Hepatocyte (in vitro differentiated cells): ENCODE data around the gene AOC3. TPM values are rescaled to one million over a fixed set of nuclear protein-coding genes. Genes with fewer than 3 reads are reported as not detected.

ENCODE experiments used
- DNase-seq: peaks from one replicate; pipeline ENCODE4 v3.0.0-alpha.2; 2016; ENCODE audit warnings: low spot score
- H2AFZ ChIP-seq: fragments of 200-600 bp; sonication (generic); 2 replicates; pipeline ENCODE4 v1.6.0; 2016; ENCODE audit warnings: antibody characterized with exemption, mild to moderate bottlenecking
- H3K27ac ChIP-seq: fragments of 200-600 bp; sonication (generic); 2 replicates; pipeline ENCODE4 v1.5.1; 2016; ENCODE audit warnings: mild to moderate bottlenecking
- H3K27me3 ChIP-seq: fragments of 200-600 bp; sonication (generic); 2 replicates; pipeline ENCODE4 v1.6.1; 2016
- H3K36me3 ChIP-seq: fragments of 200-600 bp; sonication (generic); replicated peaks from 2 replicates; pipeline ENCODE4 v1.5.1; 2016; ENCODE audit warnings: low read depth; ENCODE audit not compliant: insufficient read depth
- H3K4me1 ChIP-seq: fragments of 200-600 bp; sonication (generic); 2 replicates; pipeline ENCODE4 v1.5.1; 2016; ENCODE audit warnings: mild to moderate bottlenecking, moderate library complexity; ENCODE audit not compliant: insufficient read depth
- H3K4me2 ChIP-seq: fragments of 200-600 bp; sonication (generic); 2 replicates; pipeline ENCODE4 v1.6.0; 2016
- H3K4me3 ChIP-seq: fragments of 200-600 bp; sonication (generic); 2 replicates; pipeline ENCODE4 v1.5.1; 2016; ENCODE audit warnings: mild to moderate bottlenecking
- H3K79me2 ChIP-seq: fragments of 200-600 bp; sonication (generic); 2 replicates; pipeline ENCODE4 v1.6.0; 2017; ENCODE audit warnings: mild to moderate bottlenecking
- H3K9me2 ChIP-seq: fragments of 200-600 bp; sonication (generic); replicated peaks from 2 replicates; pipeline ENCODE4 v1.6.0; 2017; ENCODE audit warnings: mild to moderate bottlenecking; ENCODE audit not compliant: insufficient read depth
- H3K9me3 ChIP-seq: fragments of 200-600 bp; sonication (generic); 2 replicates; pipeline ENCODE4 v1.5.1; 2016; ENCODE audit warnings: low read depth, mild to moderate bottlenecking
- H4K20me1 ChIP-seq: fragments of 200-600 bp; sonication (generic); 2 replicates; pipeline ENCODE4 v1.6.0; 2016; ENCODE audit warnings: mild to moderate bottlenecking; ENCODE audit not compliant: insufficient read depth, poor library complexity, severe bottlenecking
- EZH2 ChIP-seq: fragments of 200-600 bp; sonication (generic); IDR thresholded peaks from 2 replicates; pipeline ENCODE4 v1.6.1; 2016; ENCODE audit warnings: antibody characterized with exemption, mild to moderate bottlenecking, borderline replicate concordance
- EZH2phosphoT487 ChIP-seq: fragments of 200-600 bp; sonication (generic); IDR thresholded peaks from one replicate; pipeline ENCODE4 v1.6.1; 2018; ENCODE audit warnings: antibody characterized with exemption, mild to moderate bottlenecking, low read depth, moderate library complexity; ENCODE audit not compliant: unreplicated experiment, severe bottlenecking
- WGBS: methylation state at CpG from one replicate; pipeline ENCODE4 v1.1.6; 2016; ENCODE audit warnings: low lambda C conversion rate; ENCODE audit errors: missing lambda C conversion rate; 5-methylcytosine and 5-hydroxymethylcytosine counted together
- polyA plus RNA-seq: library from polyadenylated mRNA; unstranded; fragments of >200 nt; fragmentation: Nextera tagmentation; extraction: Ambion mirVana; gene quantifications from 2 replicates; pipeline ENCODE4 v1.2.1, GENCODE V29; 2016
- total RNA-seq: library from RNA; depleted of rRNA; stranded (reverse); fragments of >200 nt; gene quantifications from 2 replicates; pipeline ENCODE4 v1.2.3, GENCODE V29; 2014
- TF ChIP-seq, protein P1 (sequence below): fragments of 200-600 bp; sonication (generic); IDR thresholded peaks from 2 replicates; pipeline ENCODE4 v1.5.1; 2016; ENCODE audit warnings: antibody characterized with exemption, mild to moderate bottlenecking; ENCODE audit not compliant: poor library complexity

AOC3 gene
- total and polyA plus RNA-seq, 2 experiments from 2014 or later, result 1.9 to 2.5 TPM

- no peaks in the 10 kb centered on the region for H3K9me2 ChIP-seq
- H3K27me3 ChIP-seq, result no peaks in the 10 kb centered on the region
- no peak for DNase-seq
- H3K4me1 ChIP-seq, result peaks cover 21% of the 10 kb centered on the region
- H3K79me2 ChIP-seq, result no peaks in the 10 kb centered on the region
- H2AFZ ChIP-seq, result no peak overlapping the region
- no peak overlapping the region for H3K4me2 ChIP-seq
- TF ChIP-seq EZH2 (no peak), EZH2phosphoT487 (no peak)
- TF ChIP-seq, protein P1, sequence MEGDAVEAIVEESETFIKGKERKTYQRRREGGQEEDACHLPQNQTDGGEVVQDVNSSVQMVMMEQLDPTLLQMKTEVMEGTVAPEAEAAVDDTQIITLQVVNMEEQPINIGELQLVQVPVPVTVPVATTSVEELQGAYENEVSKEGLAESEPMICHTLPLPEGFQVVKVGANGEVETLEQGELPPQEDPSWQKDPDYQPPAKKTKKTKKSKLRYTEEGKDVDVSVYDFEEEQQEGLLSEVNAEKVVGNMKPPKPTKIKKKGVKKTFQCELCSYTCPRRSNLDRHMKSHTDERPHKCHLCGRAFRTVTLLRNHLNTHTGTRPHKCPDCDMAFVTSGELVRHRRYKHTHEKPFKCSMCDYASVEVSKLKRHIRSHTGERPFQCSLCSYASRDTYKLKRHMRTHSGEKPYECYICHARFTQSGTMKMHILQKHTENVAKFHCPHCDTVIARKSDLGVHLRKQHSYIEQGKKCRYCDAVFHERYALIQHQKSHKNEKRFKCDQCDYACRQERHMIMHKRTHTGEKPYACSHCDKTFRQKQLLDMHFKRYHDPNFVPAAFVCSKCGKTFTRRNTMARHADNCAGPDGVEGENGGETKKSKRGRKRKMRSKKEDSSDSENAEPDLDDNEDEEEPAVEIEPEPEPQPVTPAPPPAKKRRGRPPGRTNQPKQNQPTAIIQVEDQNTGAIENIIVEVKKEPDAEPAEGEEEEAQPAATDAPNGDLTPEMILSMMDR, result no peak
- no peaks in the 10 kb centered on the region for H3K9me3 ChIP-seq
- no peaks in the 10 kb centered on the region for H4K20me1 ChIP-seq
- no peak overlapping the region for H3K27ac ChIP-seq
- no peak overlapping the region for H3K4me3 ChIP-seq
- no peaks in the 10 kb centered on the region for H3K36me3 ChIP-seq
- WGBS, result 76% methylated on average over 4 of the region's 4 CpGs
Measured at GRCh38 chr17:42893359-42893758, 42.4 kb downstream of the AOC3 start.

- TF ChIP-seq, protein P1, result no peak
- TF ChIP-seq EZH2, result no peak
- TF ChIP-seq EZH2phosphoT487, result no peak
- Histone ChIP-seq H3K4me1 (peaks cover 21% of the 10 kb centered on the region), H3K36me3 (no peaks in the 10 kb centered on the region), H4K20me1 (no peaks in the 10 kb centered on the region), H3K4me2 (peak overlapping the region; percentile 56), H3K9me2 (no peaks in the 10 kb centered on the region), H3K27me3 (no peaks in the 10 kb centered on the region), H3K9me3 (no peaks in the 10 kb centered on the region), H3K4me3 (no peak overlapping the region), H2AFZ (no peak overlapping the region), H3K27ac (peak overlapping the region; percentile 42), H3K79me2 (no peaks in the 10 kb centered on the region)
- WGBS, result 74% methylated on average over 12 of the region's 12 CpGs
- peak; percentile 60 for DNase-seq
Measured at GRCh38 chr17:42894283-42895184, 43.5 kb downstream of the AOC3 start.

DNA sequence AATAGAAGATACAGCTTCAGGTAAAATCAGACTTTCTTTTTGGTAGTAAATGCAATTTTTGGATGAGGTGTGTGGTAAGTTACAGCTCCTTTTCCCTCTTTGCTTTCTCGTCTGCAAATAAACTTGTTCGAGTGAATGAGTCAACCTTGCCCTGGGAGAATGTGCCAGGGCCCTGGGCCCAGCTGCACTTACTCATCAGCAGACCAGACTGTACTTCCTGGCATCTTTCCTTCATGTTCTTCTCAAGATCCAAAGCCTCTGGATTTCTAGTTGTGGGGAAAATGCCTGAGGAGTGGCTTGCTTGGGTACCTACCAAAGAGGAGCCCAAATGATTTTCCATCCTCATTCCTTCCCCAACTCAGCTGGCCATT, 44.2 kb downstream of the AOC3 start:
- WGBS, result 55% methylated on average over 2 of the region's 2 CpGs
- Histone ChIP-seq H3K27ac (no peak overlapping the region), H3K4me2 (no peak overlapping the region), H3K4me3 (no peak overlapping the region), H3K36me3 (no peaks in the 10 kb centered on the region), H3K27me3 (no peaks in the 10 kb centered on the region), H3K4me1 (peaks cover 21% of the 10 kb centered on the region), H3K79me2 (no peaks in the 10 kb centered on the region), H2AFZ (no peak overlapping the region), H3K9me3 (no peaks in the 10 kb centered on the region), H4K20me1 (no peaks in the 10 kb centered on the region), H3K9me2 (no peaks in the 10 kb centered on the region)
- TF ChIP-seq, protein P1, result no peak
- no peak for TF ChIP-seq EZH2
- TF ChIP-seq EZH2phosphoT487, result no peak
- peak; percentile 55 for DNase-seq
